Neuronal stem cell (in vitro differentiated cells): Measurements from ENCODE around the gene MTREX.

Experiments used
- DNase-seq: peaks from one replicate; pipeline ENCODE4 v3.0.0-alpha.2; 2013; ENCODE audit warnings: low spot score
- H2AFZ ChIP-seq: one replicate; pipeline ENCODE4 v1.6.1; 2013; ENCODE audit warnings: mild to moderate bottlenecking, low read length, inconsistent platforms
- H2AK5ac ChIP-seq: 2 replicates; pipeline ENCODE4 v1.6.1; 2013; ENCODE audit warnings: low read depth, mild to moderate bottlenecking, inconsistent platforms, low read length, moderate library complexity, mixed read lengths
- H2BK120ac ChIP-seq: 2 replicates; pipeline ENCODE4 v1.6.1; 2013; ENCODE audit warnings: low read depth, mild to moderate bottlenecking, inconsistent platforms, low read length, moderate library complexity, mixed read lengths
- H2BK12ac ChIP-seq: one replicate; pipeline ENCODE4 v1.6.1; 2013; ENCODE audit warnings: low read length, inconsistent platforms
- H2BK15ac ChIP-seq: 2 replicates; pipeline ENCODE4 v1.6.1; 2013; ENCODE audit warnings: mild to moderate bottlenecking, low read length, inconsistent platforms, mixed read lengths
- H2BK5ac ChIP-seq: one replicate; pipeline ENCODE4 v1.6.1; 2013; ENCODE audit warnings: inconsistent platforms, mild to moderate bottlenecking, low read length, moderate library complexity
- H3K14ac ChIP-seq: one replicate; pipeline ENCODE4 v1.6.1; 2013; ENCODE audit warnings: low read length, inconsistent platforms
- H3K18ac ChIP-seq: 2 replicates; pipeline ENCODE4 v1.6.1; 2013; ENCODE audit warnings: low read length, inconsistent platforms
- H3K23ac ChIP-seq: 2 replicates; pipeline ENCODE4 v1.6.1; 2013; ENCODE audit warnings: low read depth, mild to moderate bottlenecking, mixed read lengths, low read length, inconsistent platforms; ENCODE audit not compliant: poor library complexity
- H3K27ac ChIP-seq: replicated peaks from 3 replicates; pipeline ENCODE4 v1.5.1; 2013; ENCODE audit warnings: low read length, inconsistent platforms
- H3K27me3 ChIP-seq, 3 experiments: 2 replicates each; pipeline ENCODE4 v1.6.1; 2013; ENCODE audit warnings: low read length in 3 of 3, mild to moderate bottlenecking in 2 of 3, inconsistent platforms in 1 of 3, low read depth in 1 of 3, mixed read lengths in 1 of 3, moderate library complexity in 1 of 3; ENCODE audit not compliant: control insufficient read depth in 3 of 3, insufficient read depth in 3 of 3
- H3K36me3 ChIP-seq, 2 donors: replicated peaks in 1 of 2; 2 replicates each; pipeline ENCODE4 v1.6.1; 2013; ENCODE audit warnings: low read length in 2 of 2; ENCODE audit not compliant: control insufficient read depth in 2 of 2, insufficient read depth in 2 of 2
- H3K4ac ChIP-seq: 2 replicates; pipeline ENCODE4 v1.6.1; 2013; ENCODE audit warnings: inconsistent platforms, mild to moderate bottlenecking, low read length, moderate library complexity
- H3K4me1 ChIP-seq, 2 donors: 1 replicate in 1 of 2; 2 replicates in 1 of 2; pipeline ENCODE4 v1.6.1; 2013; ENCODE audit warnings: low read length in 2 of 2, low read depth in 1 of 2; ENCODE audit not compliant: control insufficient read depth in 2 of 2, insufficient read depth in 1 of 2
- H3K4me2 ChIP-seq: one replicate; pipeline ENCODE4 v1.6.1; 2013; ENCODE audit warnings: mild to moderate bottlenecking, low read length, inconsistent platforms; ENCODE audit not compliant: insufficient read depth, poor library complexity, severe bottlenecking
- H3K4me3 ChIP-seq, 2 donors: 2 replicates each; pipeline ENCODE4 v1.5.1; 2013; ENCODE audit warnings: low read length in 2 of 2, mild to moderate bottlenecking in 2 of 2, inconsistent platforms in 1 of 2, moderate library complexity in 1 of 2
- H3K79me1 ChIP-seq: one replicate; pipeline ENCODE4 v1.6.1; 2013; ENCODE audit warnings: low read depth, mild to moderate bottlenecking, inconsistent platforms, low read length, moderate library complexity
- H3K9ac ChIP-seq: one replicate; pipeline ENCODE4 v1.6.1; 2013; ENCODE audit warnings: mild to moderate bottlenecking, low read depth, low read length, inconsistent platforms; ENCODE audit not compliant: poor library complexity
- H3K9me3 ChIP-seq, 2 donors: replicated peaks in 1 of 2; 2 replicates each; pipeline versions ENCODE3 to v1.6.1; 2013; ENCODE audit warnings: low read length in 2 of 2, mild to moderate bottlenecking in 2 of 2, inconsistent platforms in 1 of 2, low read depth in 1 of 2, mixed read lengths in 1 of 2, moderate library complexity in 1 of 2; ENCODE audit not compliant: control insufficient read depth in 2 of 2, insufficient read depth in 1 of 2
- H4K8ac ChIP-seq: one replicate; pipeline ENCODE4 v1.6.1; 2013; ENCODE audit warnings: low read depth, mild to moderate bottlenecking, inconsistent platforms, low read length, moderate library complexity
- H4K91ac ChIP-seq: one replicate; pipeline ENCODE4 v1.6.1; 2013; ENCODE audit warnings: low read length, low read depth, mild to moderate bottlenecking, inconsistent platforms; ENCODE audit not compliant: poor library complexity
- WGBS, 2 donors: extraction: QIAGEN DNeasy Blood & Tissue Kit; methylation state at CpG; one replicate each; pipeline ENCODE4 v1.1.7; 2013; ENCODE audit warnings: missing lambda C conversion rate in 2 of 2, mixed read lengths in 1 of 2; ENCODE audit not compliant: insufficient read length in 2 of 2, insufficient replicate concordance in 1 of 2; ENCODE audit errors: extremely low coverage in 2 of 2; 5-methylcytosine and 5-hydroxymethylcytosine counted together

Gene MTREX

GRCh38 chr5:55360190-55360589 lies 52.4 kb downstream of the MTREX start:
- no peaks in the 10 kb centered on the region for H3K4me1 ChIP-seq
- H3K27ac ChIP-seq: no peak overlapping the region
- no peak overlapping the region for H2BK15ac ChIP-seq
- H2BK12ac ChIP-seq: no peak overlapping the region
- no peak overlapping the region for H3K4me2 ChIP-seq
- H4K8ac ChIP-seq: no peak overlapping the region
- no peak overlapping the region for H3K4me3 ChIP-seq
- H3K4ac ChIP-seq: no peak overlapping the region
- no peak overlapping the region for H3K23ac ChIP-seq
- H3K18ac ChIP-seq: no peak overlapping the region
- H2BK5ac ChIP-seq: no peak overlapping the region
- no CpG with 5 or more reads among the region's 2 CpGs for WGBS, 2 donors
- H2BK120ac ChIP-seq: no peak overlapping the region
- no peak overlapping the region for H3K14ac ChIP-seq
- H3K9me3 ChIP-seq: peaks cover 0 to 6% of the 10 kb centered on the region in 2 donors
- no peak overlapping the region for H2AFZ ChIP-seq
- no peak overlapping the region for H2AK5ac ChIP-seq
- no peak overlapping the region for H4K91ac ChIP-seq
- no peak for DNase-seq
- H3K9ac ChIP-seq: no peak overlapping the region
- H3K36me3 ChIP-seq: peaks cover 19 to 84% of the 10 kb centered on the region in 2 donors
- H3K27me3 ChIP-seq: no peaks in the 10 kb centered on the region
- peaks cover 2% of the 10 kb centered on the region for H3K79me1 ChIP-seq

- Histone ChIP-seq H3K4me1 (no peaks in the 10 kb centered on the region), H4K91ac (no peak overlapping the region), H3K23ac (no peak overlapping the region), H2AK5ac (no peak overlapping the region), H3K27ac (no peak overlapping the region), H3K79me1 (no peaks in the 10 kb centered on the region), H3K9me3 (peaks cover 0 to 6% of the 10 kb centered on the region in 2 donors), H3K14ac (no peak overlapping the region), H4K8ac (no peak overlapping the region), H3K4ac (no peak overlapping the region), H2BK120ac (no peak overlapping the region), H3K4me2 (no peak overlapping the region), H2BK15ac (no peak overlapping the region), H3K4me3 (no peak overlapping the region), H3K18ac (no peak overlapping the region), H3K36me3 (peaks cover 0 to 77% of the 10 kb centered on the region in 2 donors), H3K9ac (no peak overlapping the region), H2BK5ac (no peak overlapping the region), H3K27me3 (no peaks in the 10 kb centered on the region), H2BK12ac (no peak overlapping the region), H2AFZ (no peak overlapping the region)
- no CpG with 5 or more reads among the region's 3 CpGs for WGBS, 2 donors
- no peak for DNase-seq
Observed at GRCh38 chr5:55363856-55364255, 56.1 kb downstream of the MTREX start.

- H3K14ac ChIP-seq: no peak overlapping the region
- no peaks in the 10 kb centered on the region for H3K4me1 ChIP-seq
- no peak overlapping the region for H3K4me3 ChIP-seq
- H4K91ac ChIP-seq: no peak overlapping the region
- no peaks in the 10 kb centered on the region for H3K27me3 ChIP-seq
- no peak overlapping the region for H3K9ac ChIP-seq
- peaks cover 0 to 6% of the 10 kb centered on the region in 2 donors for H3K9me3 ChIP-seq
- H2BK120ac ChIP-seq: no peak overlapping the region
- H3K27ac ChIP-seq: no peak overlapping the region
- DNase-seq: no peak
- no CpG with 5 or more reads among the region's 4 CpGs for WGBS, 2 donors
- no peak overlapping the region for H3K4me2 ChIP-seq
- H2BK12ac ChIP-seq: no peak overlapping the region
- no peak overlapping the region for H2AK5ac ChIP-seq
- H3K23ac ChIP-seq: no peak overlapping the region
- no peak overlapping the region for H4K8ac ChIP-seq
- H3K79me1 ChIP-seq: no peaks in the 10 kb centered on the region
- H3K18ac ChIP-seq: no peak overlapping the region
- H2BK5ac ChIP-seq: no peak overlapping the region
- H3K4ac ChIP-seq: no peak overlapping the region
- peaks cover 0 to 75% of the 10 kb centered on the region in 2 donors for H3K36me3 ChIP-seq
- H2AFZ ChIP-seq: no peak overlapping the region
- no peak overlapping the region for H2BK15ac ChIP-seq
Observed at GRCh38 chr5:55364537-55365055, 56.8 kb downstream of the MTREX start.

DNA sequence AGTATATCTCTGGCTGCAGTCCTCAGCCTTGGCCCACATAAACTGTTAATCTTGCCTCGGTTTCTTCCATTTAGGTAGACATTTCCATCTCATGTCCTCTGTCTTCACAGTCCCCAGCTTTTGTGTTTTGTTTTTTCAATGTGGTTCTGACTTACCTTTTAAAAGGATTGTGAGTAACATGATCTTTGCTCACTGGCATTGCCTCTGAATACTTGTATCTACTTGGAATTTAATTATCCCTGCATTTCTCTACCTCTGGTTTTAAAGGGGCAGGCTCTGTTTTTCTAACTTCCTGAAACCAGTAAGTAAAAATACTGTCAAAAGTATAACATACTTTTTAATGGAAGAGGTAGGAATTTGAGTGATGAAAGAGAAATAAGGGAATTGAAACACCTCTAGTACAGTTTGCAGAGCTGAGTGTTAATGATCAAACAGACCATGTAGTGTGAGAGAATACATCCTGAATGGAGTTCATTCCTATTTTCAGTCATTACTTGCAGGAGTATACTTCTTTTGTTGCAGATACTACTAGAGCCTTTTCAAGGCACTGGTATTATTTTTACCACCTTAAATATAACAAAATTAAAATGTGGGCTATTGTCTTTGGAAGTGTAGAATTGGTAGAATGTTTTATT lies 62.6 kb downstream of the MTREX start:
- no peak for DNase-seq
- H3K14ac ChIP-seq: no peak overlapping the region
- no peak overlapping the region for H4K91ac ChIP-seq
- no peak overlapping the region for H4K8ac ChIP-seq
- H3K4me3 ChIP-seq: no peak overlapping the region
- peaks cover 2 to 80% of the 10 kb centered on the region in 2 donors for H3K36me3 ChIP-seq
- H3K9me3 ChIP-seq: peaks cover 4 to 19% of the 10 kb centered on the region in 2 donors
- no peak overlapping the region for H2AK5ac ChIP-seq
- H3K23ac ChIP-seq: no peak overlapping the region
- no peak overlapping the region for H2BK5ac ChIP-seq
- no peaks in the 10 kb centered on the region for H3K27me3 ChIP-seq
- no peak overlapping the region for H2BK120ac ChIP-seq
- no peak overlapping the region for H3K4me2 ChIP-seq
- H3K18ac ChIP-seq: no peak overlapping the region
- no peaks in the 10 kb centered on the region for H3K4me1 ChIP-seq
- no peak overlapping the region for H2BK12ac ChIP-seq
- H2AFZ ChIP-seq: no peak overlapping the region
- no peak overlapping the region for H3K27ac ChIP-seq
- no peak overlapping the region for H3K9ac ChIP-seq
- no CpG with 5 or more reads among the region's 1 CpG for WGBS, 2 donors
- H3K4ac ChIP-seq: no peak overlapping the region
- H2BK15ac ChIP-seq: no peak overlapping the region
- no peaks in the 10 kb centered on the region for H3K79me1 ChIP-seq
